AG08396 (cell line): Measurements from ENCODE around the gene ITGA2.
"Not testable (repeated sequence)": the region's sequence is repeated elsewhere in the genome, so short reads cannot be mapped to it uniquely, and the experiment has no call there.

Experiments
- DNase-seq: peaks from one replicate; pipeline ENCODE4 v3.0.0; 2012; ENCODE audit warnings: low spot score, mixed read lengths

ITGA2 gene

DNA sequence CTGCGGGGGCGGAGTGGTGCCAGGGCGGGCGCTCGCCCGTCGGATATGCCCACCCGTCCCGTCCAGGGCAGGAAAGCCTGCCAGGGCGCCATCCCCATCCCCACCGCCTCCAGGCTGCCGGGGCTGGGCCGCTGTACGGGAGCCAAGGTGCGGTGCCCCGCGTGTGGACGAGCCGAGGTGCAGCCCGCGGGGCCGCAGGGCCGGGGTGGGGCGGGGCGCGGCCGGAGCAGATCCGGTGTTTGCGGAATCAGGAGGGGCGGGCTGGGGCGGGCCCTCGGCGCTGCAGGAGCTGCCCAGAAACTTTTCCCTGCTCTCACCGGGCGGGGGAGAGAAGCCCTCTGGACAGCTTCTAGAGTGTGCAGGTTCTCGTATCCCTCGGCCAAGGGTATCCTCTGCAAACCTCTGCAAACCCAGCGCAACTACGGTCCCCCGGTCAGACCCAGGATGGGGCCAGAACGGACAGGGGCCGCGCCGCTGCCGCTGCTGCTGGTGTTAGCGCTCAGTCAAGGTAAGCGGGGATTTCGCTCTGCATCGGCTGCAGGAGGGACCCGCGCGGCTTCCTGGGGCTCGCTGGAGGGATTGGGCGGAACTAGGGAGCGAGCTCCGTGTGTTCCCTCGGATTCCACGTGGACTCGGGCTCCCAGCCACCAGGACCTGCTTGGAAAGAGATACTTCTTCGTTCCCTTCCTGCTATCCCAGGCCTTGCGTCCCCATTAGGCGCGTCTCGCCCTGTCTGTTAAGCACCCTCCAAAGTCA is at the start of gene ITGA2:
ITGA2 (plus strand) TSS at position 328 of the 756 bp plus-strand sequence; CDS start at position 445, 117 bp downstream.
- peak; percentile 79 for DNase-seq

GRCh38 chr5:52943285-52943684 is 45.9 kb upstream of the ITGA2 start:
- no peak for DNase-seq

- no peak for DNase-seq
Observed at GRCh38 chr5:52943808-52944207, 45.3 kb upstream of the ITGA2 start.

DNA sequence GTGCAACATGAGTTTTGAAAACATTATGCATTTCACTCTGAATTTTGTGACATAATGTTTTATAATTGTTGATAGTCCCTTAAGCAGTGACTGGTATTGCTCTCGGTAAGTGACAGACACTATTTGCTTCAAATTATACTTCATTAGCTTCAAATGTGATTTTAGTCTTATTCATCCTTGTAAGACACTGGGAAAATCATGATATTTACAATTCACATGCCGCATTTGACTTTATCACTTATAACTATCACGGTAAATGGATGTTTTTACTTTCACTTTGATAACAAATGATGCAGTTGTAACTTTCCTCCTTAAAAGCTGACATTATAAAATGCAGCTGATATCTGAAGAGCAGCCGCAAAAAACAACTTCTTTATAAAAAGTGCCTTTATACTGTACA is 44.1 kb upstream of the ITGA2 start:
- DNase-seq = no peak

DNA sequence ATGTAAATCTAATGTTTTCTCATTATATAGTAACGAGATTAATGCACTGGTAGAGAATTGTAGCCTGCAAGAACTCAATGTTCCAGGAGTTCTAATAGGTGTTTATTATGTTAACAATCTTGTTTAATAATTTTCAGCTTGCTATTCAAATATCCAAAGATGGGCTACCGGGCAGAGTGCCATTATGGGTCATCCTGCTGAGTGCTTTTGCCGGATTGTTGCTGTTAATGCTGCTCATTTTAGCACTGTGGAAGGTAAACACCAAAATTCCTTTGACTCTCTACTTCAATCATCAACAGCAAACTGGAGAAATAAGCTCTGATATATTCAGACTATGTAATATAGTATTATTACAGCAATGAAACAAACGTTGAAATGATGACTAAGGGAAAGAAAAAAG is 41.9 kb upstream of the ITGA2 start:
- DNase-seq = no peak

- DNase-seq = no peak
Observed at GRCh38 chr5:52947851-52948250, 41.3 kb upstream of the ITGA2 start.

DNA sequence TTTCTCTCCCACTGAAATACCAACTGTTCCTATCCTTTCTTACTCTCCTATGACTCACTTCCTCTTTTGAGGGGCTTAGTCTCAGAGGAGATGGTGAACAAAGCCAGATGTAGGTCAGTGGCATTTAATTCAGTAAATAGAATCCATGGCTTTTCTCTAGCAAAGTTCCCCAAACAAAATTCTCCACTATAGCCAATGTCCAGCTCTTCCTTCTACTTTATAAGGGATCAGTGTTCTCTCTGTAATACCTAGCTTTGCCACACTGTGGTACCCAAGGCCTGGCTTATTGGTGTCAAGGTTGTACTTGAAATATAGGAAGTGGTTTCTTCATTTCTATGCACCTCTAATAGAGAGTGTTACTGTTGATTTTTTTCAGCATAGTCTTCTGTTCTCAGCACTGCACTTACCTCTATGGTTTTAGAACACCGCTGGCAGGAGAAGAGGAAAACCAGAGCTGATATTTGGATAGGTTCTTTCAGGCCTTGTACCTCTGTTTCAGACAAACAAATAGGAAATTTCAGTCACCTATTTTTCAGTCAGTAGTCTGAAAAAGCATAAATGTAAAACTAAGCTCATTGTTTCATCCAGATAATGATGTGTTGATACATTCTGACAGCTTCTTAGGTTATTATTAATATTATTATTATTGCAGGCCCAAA is 40.6 kb upstream of the ITGA2 start:
- peak; percentile 58 for DNase-seq

- no peak for DNase-seq
Observed at GRCh38 chr5:52950686-52951085, 38.5 kb upstream of the ITGA2 start.

- no peak for DNase-seq
Observed at GRCh38 chr5:52952483-52952882, 36.7 kb upstream of the ITGA2 start.

DNA sequence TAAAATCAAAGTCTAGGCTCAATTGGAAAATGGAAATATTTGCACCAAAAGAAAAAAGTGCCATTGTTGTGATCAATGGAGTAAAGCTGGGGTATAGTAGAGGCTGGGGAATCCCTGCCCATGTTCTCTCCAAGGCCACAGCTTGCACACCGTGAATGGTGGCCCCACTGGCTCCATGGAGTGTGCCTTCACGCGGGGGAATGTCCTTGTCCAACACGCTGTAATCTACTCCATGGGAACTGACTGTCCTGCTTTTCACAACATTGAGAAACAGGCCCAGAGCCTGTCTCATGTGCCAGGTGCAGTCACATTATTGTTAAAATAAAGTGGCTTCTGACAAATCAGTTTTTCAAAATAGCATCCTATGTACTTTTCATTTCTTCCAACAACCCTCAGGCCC is 33.1 kb upstream of the ITGA2 start:
- no peak for DNase-seq

DNA sequence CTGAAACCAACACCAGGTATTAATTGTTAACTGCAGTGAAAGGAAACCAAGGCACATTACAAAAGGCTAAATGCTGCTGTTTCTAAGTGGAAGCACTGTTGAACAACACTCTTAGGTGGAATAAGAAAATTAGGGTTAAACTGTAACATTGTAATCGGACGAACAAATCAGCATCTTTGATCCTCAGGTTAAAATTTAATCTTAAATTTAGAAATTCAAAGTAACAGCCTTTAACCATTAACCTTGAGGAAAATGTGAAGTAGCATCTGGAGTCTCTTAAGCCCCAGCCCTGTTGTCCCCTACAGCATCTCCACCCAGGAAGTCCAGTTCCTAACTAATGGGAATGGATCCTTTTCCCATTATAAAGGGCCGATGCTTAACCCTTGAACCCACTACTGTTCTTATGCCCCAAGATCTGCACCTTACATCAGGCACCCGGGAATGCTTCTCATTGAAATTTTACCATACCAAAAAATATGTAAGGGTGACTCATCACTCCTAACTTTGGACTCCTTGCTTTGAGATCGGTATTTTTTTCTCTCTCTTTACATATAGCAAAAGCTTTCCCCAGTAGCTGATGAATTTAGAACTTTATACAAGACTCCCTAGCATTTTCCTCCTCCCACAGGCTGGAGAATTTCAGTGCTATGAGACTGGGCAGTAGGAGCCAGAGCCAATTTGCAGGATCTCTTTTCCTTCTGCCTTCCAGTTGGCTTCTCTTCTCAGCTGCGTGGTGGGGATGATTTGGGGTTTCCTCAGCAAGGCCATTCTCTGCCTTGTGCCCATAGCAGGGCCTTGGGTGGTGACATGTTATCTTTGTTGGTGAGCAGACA is 32.0 kb upstream of the ITGA2 start:
- DNase-seq = no peak

DNA sequence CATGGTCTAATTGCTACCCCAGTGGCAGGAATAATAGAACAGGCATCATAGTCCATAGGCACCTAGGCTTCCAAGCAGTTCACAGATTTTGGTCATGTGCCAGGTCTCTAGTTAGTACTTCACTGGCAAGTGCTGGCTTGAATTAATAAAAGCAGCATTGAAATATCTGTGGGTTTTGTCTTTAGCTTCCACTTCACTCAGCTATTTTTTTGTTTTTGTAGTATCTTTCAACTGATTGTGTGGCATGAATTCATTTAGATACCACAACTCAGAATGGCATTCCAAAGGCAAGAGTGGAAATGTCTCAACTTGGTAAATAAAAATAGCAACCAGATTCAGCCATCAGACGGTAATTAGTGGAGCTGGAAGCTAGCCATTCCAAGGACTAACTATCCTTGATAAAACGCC is 27.9 kb upstream of the ITGA2 start:
- no peak for DNase-seq

GRCh38 chr5:52963636-52964035 is 25.5 kb upstream of the ITGA2 start:
- DNase-seq = no peak

GRCh38 chr5:52964138-52964537 is 25.0 kb upstream of the ITGA2 start:
- no peak for DNase-seq

DNA sequence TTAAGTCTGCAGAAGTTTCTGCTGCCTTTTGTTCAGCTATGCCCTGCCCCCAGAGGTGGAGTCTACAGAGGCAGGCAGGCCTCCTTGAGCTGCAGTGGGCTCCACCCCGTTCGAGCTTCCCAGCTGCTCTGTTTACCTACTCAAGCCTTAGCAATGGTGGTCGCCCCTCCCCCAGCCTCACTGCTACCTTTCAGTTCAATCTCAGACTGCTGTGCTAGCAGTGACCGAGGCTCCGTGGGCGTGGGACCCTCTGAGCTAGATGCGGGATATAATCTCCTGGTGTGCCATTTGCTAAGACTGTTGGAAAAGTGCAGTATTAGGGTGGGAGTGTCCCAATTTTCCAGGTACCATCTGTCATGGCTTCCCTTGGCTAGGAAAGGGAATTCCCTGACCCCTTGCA is 13.0 kb upstream of the ITGA2 start:
- DNase-seq = not testable (repeated sequence)

DNA sequence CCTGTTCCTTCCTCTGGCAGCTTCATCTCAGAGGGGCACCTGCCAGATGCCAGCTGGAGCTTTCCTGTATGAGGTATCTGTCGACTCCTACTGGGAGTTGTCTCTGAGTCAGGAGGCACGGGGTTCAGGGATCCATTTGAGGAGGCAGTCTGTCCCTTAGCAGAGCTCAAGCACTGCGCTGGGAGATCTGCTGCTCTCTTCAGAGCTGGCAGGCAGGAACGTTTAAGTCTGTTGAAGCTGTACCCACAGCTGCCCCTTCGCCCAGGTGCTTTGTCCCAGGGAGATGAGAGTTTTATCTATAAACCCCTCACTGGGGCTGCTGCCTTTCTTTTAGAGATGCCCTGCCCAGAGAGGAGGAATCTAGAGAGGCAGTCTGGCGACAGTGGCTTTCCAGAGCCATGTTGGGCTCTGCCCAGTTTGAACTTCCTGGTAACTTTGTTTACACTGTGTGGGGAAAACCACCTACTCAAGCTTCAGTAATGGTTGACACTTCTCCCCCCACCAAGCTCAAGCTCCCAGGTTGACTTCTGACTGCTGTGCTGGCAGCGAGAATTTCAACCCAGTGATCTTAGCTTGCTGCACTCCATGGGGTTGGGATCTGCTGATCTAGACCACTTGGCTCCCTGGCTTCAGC is 11.8 kb upstream of the ITGA2 start:
- no peak for DNase-seq

- DNase-seq = no peak
Observed at GRCh38 chr5:52981507-52981906, 7.6 kb upstream of the ITGA2 start.

- no peak for DNase-seq
Observed at GRCh38 chr5:52983731-52984636, 5.2 kb upstream of the ITGA2 start.

DNA sequence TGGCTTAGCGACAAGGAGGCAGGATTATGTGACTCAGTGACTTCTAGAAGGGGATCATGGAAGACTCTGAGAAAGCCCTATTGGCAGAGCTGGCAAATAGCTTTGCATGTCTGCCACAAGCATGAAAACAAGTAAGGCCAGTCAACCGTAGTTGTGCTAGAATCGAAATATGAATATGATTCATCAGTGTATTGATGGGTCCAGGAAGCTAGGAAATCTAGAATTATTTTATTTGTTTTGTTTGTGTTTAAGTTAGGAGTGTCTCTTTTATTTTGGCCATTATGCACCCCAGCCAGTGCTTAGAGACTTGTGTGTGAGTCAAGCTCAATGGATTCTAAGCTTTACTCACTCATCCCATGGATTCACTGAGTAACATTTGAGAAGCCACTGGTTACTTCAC is 3.8 kb upstream of the ITGA2 start:
- DNase-seq = no peak

- DNase-seq = no peak
Observed at GRCh38 chr5:52987711-52988331, 1.3 kb upstream of the ITGA2 start.
